K562 (cell line): ENCODE data around the gene MKRN3. TPM values are rescaled to one million over a fixed set of nuclear protein-coding genes. Genes with fewer than 3 reads are reported as not detected.

ENCODE experiments used
- ATAC-seq: fragments of 200-7000 bp; cut with Tn5 transposase; 3 replicates; pipeline ENCODE4 v1.9.1; 2020; ENCODE audit warnings: moderate library complexity
- BruUV-seq: library from RNA; stranded (reverse); fragments of 400-500 nt; replicated peaks from 2 replicates; lab custom pipeline; 2021; lab: Mats Ljungman, UMichigan
- CTCF ChIA-PET: fragments of 300-600 bp; formaldehyde crosslinking; extraction: SDS; loops from one replicate; lab custom pipeline; 2021; ENCODE audit warnings: low intra/inter-chr PET ratio; lab: Yijun Ruan, JAX
- POLR2A ChIA-PET: fragments of 300-600, 350-650 bp; sonication (Branson Sonifier 250); formaldehyde crosslinking; extraction: SDS; loops from one replicate; lab custom pipeline; 2021; ENCODE audit warnings: antibody characterized with exemption, inconsistent platforms; lab: Yijun Ruan, JAX
- DNase-seq, 4 experiments: peaks; one replicate each; pipeline versions ENCODE4 v3.0.0 to v3.0.0-alpha.2; 2011 to 2018; ENCODE audit warnings: low spot score in 3 of 4, mixed read lengths in 3 of 4; ENCODE audit errors: extremely low read depth in 1 of 4
- FAIRE-seq: peaks from 2 replicates; lab custom pipeline; 2011; peaks lifted over from hg19 to GRCh38; lab: Jason Lieb, UNC
- H2AFZ ChIP-seq: 2 replicates; pipeline ENCODE4 v1.6.0; 2011; ENCODE audit warnings: low read depth, low read length, control low read depth, inconsistent platforms
- H3K27ac ChIP-seq: fragments of 200-600 bp; 3 replicates; pipeline ENCODE4 v1.8.0; 2011; ENCODE audit warnings: low read depth, mild to moderate bottlenecking, control low read depth, inconsistent platforms, low read length, moderate library complexity, mixed read lengths; ENCODE audit errors: extremely low read depth
- H3K27me3 ChIP-seq, 2 experiments: fragments of 300-600 bp in 1 of 2; 2 replicates in 1 of 2; 3 replicates in 1 of 2; pipeline versions ENCODE4 v1.6.0 to v1.8.0; 2011; ENCODE audit warnings: inconsistent platforms in 2 of 2, low read length in 2 of 2, mild to moderate bottlenecking in 1 of 2, mixed read lengths in 1 of 2, moderate library complexity in 1 of 2; ENCODE audit not compliant: control insufficient read depth in 2 of 2, insufficient read depth in 2 of 2
- H3K36me3 ChIP-seq: fragments of 300-600 bp; 3 replicates; pipeline ENCODE4 v1.8.0; 2011; ENCODE audit warnings: mild to moderate bottlenecking, low read length, inconsistent platforms; ENCODE audit not compliant: control insufficient read depth, insufficient read depth
- H3K4me1 ChIP-seq, 2 experiments: fragments of 200-600 bp in 1 of 2; replicated peaks in 1 of 2; 2 replicates in 1 of 2; 3 replicates in 1 of 2; pipeline versions ENCODE4 v1.5.1 to v1.8.0; 2011; ENCODE audit warnings: inconsistent platforms in 2 of 2, low read length in 2 of 2, mild to moderate bottlenecking in 1 of 2, mixed read lengths in 1 of 2, moderate library complexity in 1 of 2; ENCODE audit not compliant: control insufficient read depth in 2 of 2, insufficient read depth in 2 of 2
- H3K4me2 ChIP-seq: 2 replicates; pipeline ENCODE4 v1.6.1; 2011; ENCODE audit warnings: low read length, control low read depth, inconsistent platforms, mixed read lengths; ENCODE audit not compliant: insufficient read depth
- H3K4me3 ChIP-seq: fragments of 200-600 bp; sonication (generic), shearing (Covaris generic); 2 replicates; pipeline ENCODE4 v1.5.1; 2016; ENCODE audit warnings: control low read depth, inconsistent platforms
- H3K79me2 ChIP-seq: fragments of 200-600 bp; 3 replicates; pipeline ENCODE4 v1.8.0; 2011; ENCODE audit warnings: low read length, inconsistent platforms; ENCODE audit not compliant: control insufficient read depth, insufficient read depth
- H3K9ac ChIP-seq, 2 experiments: 2 replicates each; pipeline versions ENCODE4 v1.6.0 to v1.6.1; 2011; ENCODE audit warnings: low read depth in 2 of 2, low read length in 2 of 2, control low read depth in 1 of 2, inconsistent platforms in 1 of 2, mild to moderate bottlenecking in 1 of 2, mixed read lengths in 1 of 2; ENCODE audit not compliant: insufficient read depth in 1 of 2
- H3K9me1 ChIP-seq: one replicate; pipeline ENCODE4 v1.6.0; 2011; ENCODE audit warnings: inconsistent platforms, mild to moderate bottlenecking, low read length, moderate library complexity; ENCODE audit not compliant: control insufficient read depth, insufficient read depth
- H3K9me3 ChIP-seq: replicated peaks from 2 replicates; pipeline ENCODE4 v1.5.1; 2011; ENCODE audit warnings: low read depth, low read length, inconsistent platforms; ENCODE audit not compliant: control insufficient read depth, insufficient read depth
- H4K20me1 ChIP-seq: replicated peaks from 2 replicates; pipeline ENCODE4 v1.6.1; 2011; ENCODE audit warnings: low read length, inconsistent platforms, mixed read lengths; ENCODE audit not compliant: control insufficient read depth, insufficient read depth
- DACH1 ChIP-seq: fragments of 450-650 bp; IDR thresholded peaks from 2 replicates; pipeline ENCODE4 v1.6.1; 2018; ENCODE audit not compliant: partially characterized antibody
- FOXM1 ChIP-seq, 2 experiments: fragments of 450-650 bp in 1 of 2; sonication (generic) in 1 of 2; formaldehyde crosslinking in 1 of 2; IDR thresholded peaks; 2 replicates each; pipeline versions ENCODE4 v1.6.1 to v1.9.0; 2017 to 2022; ENCODE audit warnings: low read depth in 2 of 2, mild to moderate bottlenecking in 2 of 2, missing genetic modification reagents in 1 of 2, moderate library complexity in 1 of 2
- HNRNPLL ChIP-seq: fragments of 200-400 bp; formaldehyde crosslinking; IDR thresholded peaks from 2 replicates; pipeline ENCODE4 v1.6.1; 2017; ENCODE audit warnings: low read length, low read depth, mild to moderate bottlenecking; ENCODE audit not compliant: poor library complexity, severe bottlenecking
- IFI16 ChIP-seq: fragments of 250-450 bp; sonication (Bioruptor Pico); IDR thresholded peaks from 2 replicates; pipeline ENCODE4 v2.1.2; 2022; ENCODE audit warnings: mild to moderate bottlenecking, inconsistent platforms
- MAFF ChIP-seq: IDR thresholded peaks from 2 replicates; pipeline ENCODE4 v1.6.1; 2012; ENCODE audit warnings: low read length, improper control_type of control experiment
- NFIC ChIP-seq: fragments of 450-650 bp; IDR thresholded peaks from 2 replicates; pipeline ENCODE4 v1.6.1; 2017; ENCODE audit warnings: mild to moderate bottlenecking, inconsistent platforms
- PCBP2 ChIP-seq: fragments of 200-400 bp; formaldehyde crosslinking; IDR thresholded peaks from 2 replicates; pipeline ENCODE4 v1.6.1; 2018; ENCODE audit warnings: low read length, low read depth, mild to moderate bottlenecking, moderate library complexity; ENCODE audit not compliant: poor library complexity, severe bottlenecking
- PRMT5 ChIP-seq: sonication (generic); formaldehyde crosslinking; IDR thresholded peaks from 2 replicates; pipeline ENCODE4 v1.5.0; 2020; ENCODE audit warnings: missing genetic modification reagents
- RFX1 ChIP-seq: fragments of 450-650 bp; IDR thresholded peaks from 2 replicates; pipeline ENCODE4 v1.6.1; 2016; ENCODE audit warnings: mild to moderate bottlenecking, moderate library complexity
- TRIM24 ChIP-seq, 2 experiments: fragments of 450-650 bp; IDR thresholded peaks; 2 replicates each; pipeline ENCODE4 v1.6.1; 2016
- WGBS: fragments of 100-300 bp; shearing (Covaris generic); methylation state at CpG from one replicate; pipeline ENCODE4 v1.1.6; 2016; ENCODE audit warnings: low coverage, mixed read lengths; ENCODE audit not compliant: insufficient coverage; ENCODE audit errors: missing lambda C conversion rate; 5-methylcytosine and 5-hydroxymethylcytosine counted together
- in situ Hi-C: fragments of 300-500 bp; cut with MboI; formaldehyde crosslinking; loops from 4 replicates; pipeline ENCODE4 v1.15.0; 2018; ENCODE audit warnings: inconsistent platforms, mixed read lengths
- intact Hi-C: fragments of 100-400 bp; cut with micrococcal nuclease; formaldehyde crosslinking; loops from 2 replicates; pipeline ENCODE4 v1.14.2; 2022
- polyA plus RNA-seq, 8 experiments: library from polyadenylated mRNA; depleted of rRNA in 4 of 8; stranded (reverse) in 5 of 8; unstranded in 3 of 8; fragments of >200 nt; fragmentation: Nextera tagmentation in 2 of 8; fragmentation: Illumina TruSeq in 1 of 8; extraction: Ambion mirVana in 2 of 8; extraction: Trizol in 1 of 8; gene quantifications; 2 replicates each; pipeline versions ENCODE4 v1.2.1 to v1.2.3, GENCODE V29; 2011 to 2014; ENCODE audit warnings: inconsistent platforms in 1 of 8, missing spikeins in 1 of 8
- total RNA-seq, 7 experiments: library from RNA; depleted of rRNA in 6 of 7; stranded (reverse); fragments of >200 nt in 6 of 7; fragmentation: Illumina TruSeq in 2 of 7; extraction: Trizol in 2 of 7; gene quantifications; 2 replicates each; pipeline versions ENCODE4 v1.2.1 to v1.2.3, GENCODE V29; 2011 to 2021; ENCODE audit warnings: low replicate concordance in 1 of 7
- TF ChIP-seq, protein P1 (sequence below): fragments of 250-450 bp; sonication (Bioruptor Pico); IDR thresholded peaks from 2 replicates; pipeline ENCODE4 v1.5.0; 2021; ENCODE audit warnings: mild to moderate bottlenecking, borderline replicate concordance
- TF ChIP-seq, protein P2 (sequence below): fragments of 250-450 bp; sonication (Bioruptor Pico); IDR thresholded peaks from 2 replicates; pipeline ENCODE4 v1.4.0; 2020; ENCODE audit warnings: mild to moderate bottlenecking
- TF ChIP-seq, protein P3 (sequence below): fragments of 200-800 bp; sonication (Bioruptor generic); IDR thresholded peaks from 2 replicates; pipeline ENCODE4 v1.6.1; 2016; ENCODE audit warnings: missing genetic modification characterization, missing compliant biosample characterization

MKRN3 gene
- total and polyA plus RNA-seq, 9 of the 15 experiments (the other 6 are each of a cell fraction or from before 2014, with no cell fraction given), result 6.5 to 33.4 (median 25.1) TPM

DNA sequence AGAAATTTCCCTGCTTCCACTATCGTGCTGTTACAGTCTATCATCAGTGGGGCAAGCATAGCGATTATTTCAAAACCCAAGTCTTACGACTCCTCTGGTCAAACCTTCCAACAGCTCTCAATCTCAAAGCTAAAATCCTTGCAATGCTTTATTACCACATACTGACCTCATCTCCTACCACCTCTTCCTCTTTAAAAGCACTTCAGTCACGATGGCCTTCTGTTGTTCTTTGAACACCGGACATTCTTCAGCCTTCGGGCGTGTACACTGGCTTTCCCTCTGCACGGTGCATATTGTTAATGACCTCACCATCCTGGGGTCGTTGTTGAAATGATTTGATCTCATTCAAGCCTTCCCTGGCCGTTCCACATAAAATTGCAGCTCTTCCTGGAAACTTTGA is 51.1 kb downstream of the MKRN3 start:
- no peak overlapping the region for H2AFZ ChIP-seq
- ATAC-seq (no peak), DNase-seq (no peak), FAIRE-seq (no peak)
- H3K36me3 ChIP-seq, result no peaks in the 10 kb centered on the region
- H4K20me1 ChIP-seq, result no peaks in the 10 kb centered on the region
- no peak overlapping the region for H3K4me3 ChIP-seq
- ChIA-PET POLR2A (no interaction called here), CTCF (no interaction called here)
- in situ Hi-C loops, result no loop called here
- WGBS, result 2% methylated on average over 10 of the region's 10 CpGs
- no peak overlapping the region for H3K27ac ChIP-seq
- no peak overlapping the region for H3K9ac ChIP-seq
- H3K4me2 ChIP-seq, result no peak overlapping the region
- H3K9me3 ChIP-seq, result no peaks in the 10 kb centered on the region
- no peaks in the 10 kb centered on the region for H3K9me1 ChIP-seq
- H3K27me3 ChIP-seq, result no peaks in the 10 kb centered on the region; a peak in 1 of 5 replicates
- no TSS peak for BruUV-seq
- H3K4me1 ChIP-seq, result no peaks in the 10 kb centered on the region; a peak in 1 of 5 replicates
- H3K79me2 ChIP-seq, result no peaks in the 10 kb centered on the region
- intact Hi-C loops, result no loop called here
- TF ChIP-seq, protein P1, sequence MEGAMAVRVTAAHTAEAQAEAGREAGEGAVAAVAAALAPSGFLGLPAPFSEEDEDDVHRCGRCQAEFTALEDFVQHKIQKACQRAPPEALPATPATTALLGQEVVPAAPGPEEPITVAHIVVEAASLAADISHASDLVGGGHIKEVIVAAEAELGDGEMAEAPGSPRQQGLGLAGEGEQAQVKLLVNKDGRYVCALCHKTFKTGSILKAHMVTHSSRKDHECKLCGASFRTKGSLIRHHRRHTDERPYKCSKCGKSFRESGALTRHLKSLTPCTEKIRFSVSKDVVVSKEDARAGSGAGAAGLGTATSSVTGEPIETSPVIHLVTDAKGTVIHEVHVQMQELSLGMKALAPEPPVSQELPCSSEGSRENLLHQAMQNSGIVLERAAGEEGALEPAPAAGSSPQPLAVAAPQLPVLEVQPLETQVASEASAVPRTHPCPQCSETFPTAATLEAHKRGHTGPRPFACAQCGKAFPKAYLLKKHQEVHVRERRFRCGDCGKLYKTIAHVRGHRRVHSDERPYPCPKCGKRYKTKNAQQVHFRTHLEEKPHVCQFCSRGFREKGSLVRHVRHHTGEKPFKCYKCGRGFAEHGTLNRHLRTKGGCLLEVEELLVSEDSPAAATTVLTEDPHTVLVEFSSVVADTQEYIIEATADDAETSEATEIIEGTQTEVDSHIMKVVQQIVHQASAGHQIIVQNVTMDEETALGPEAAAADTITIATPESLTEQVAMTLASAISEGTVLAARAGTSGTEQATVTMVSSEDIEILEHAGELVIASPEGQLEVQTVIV (CRISPR knock-in tag), result no peak
- TF ChIP-seq, protein P2, sequence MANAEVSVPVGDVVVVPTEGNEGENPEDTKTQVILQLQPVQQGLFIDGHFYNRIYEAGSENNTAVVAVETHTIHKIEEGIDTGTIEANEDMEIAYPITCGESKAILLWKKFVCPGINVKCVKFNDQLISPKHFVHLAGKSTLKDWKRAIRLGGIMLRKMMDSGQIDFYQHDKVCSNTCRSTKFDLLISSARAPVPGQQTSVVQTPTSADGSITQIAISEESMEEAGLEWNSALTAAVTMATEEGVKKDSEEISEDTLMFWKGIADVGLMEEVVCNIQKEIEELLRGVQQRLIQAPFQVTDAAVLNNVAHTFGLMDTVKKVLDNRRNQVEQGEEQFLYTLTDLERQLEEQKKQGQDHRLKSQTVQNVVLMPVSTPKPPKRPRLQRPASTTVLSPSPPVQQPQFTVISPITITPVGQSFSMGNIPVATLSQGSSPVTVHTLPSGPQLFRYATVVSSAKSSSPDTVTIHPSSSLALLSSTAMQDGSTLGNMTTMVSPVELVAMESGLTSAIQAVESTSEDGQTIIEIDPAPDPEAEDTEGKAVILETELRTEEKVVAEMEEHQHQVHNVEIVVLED (CRISPR knock-in tag), result no peak
- TF ChIP-seq PRMT5 (CRISPR knock-in tag) (no peak), TRIM24 (IDR thresholded peaks at IDR 0.05) (no peak), MAFF (no peak), HNRNPLL (no peak), RFX1 (no peak), NFIC (no peak), DACH1 (no peak), FOXM1 (IDR thresholded peaks at IDR 0.05; ENCODE audit: low read depth) (no peak), FOXM1 (CRISPR knock-in tag; IDR thresholded peaks at IDR 0.05; ENCODE audit: low read depth) (no peak), PCBP2 (no peak), IFI16 (CRISPR knock-in tag) (no peak)
- TF ChIP-seq, protein P3, sequence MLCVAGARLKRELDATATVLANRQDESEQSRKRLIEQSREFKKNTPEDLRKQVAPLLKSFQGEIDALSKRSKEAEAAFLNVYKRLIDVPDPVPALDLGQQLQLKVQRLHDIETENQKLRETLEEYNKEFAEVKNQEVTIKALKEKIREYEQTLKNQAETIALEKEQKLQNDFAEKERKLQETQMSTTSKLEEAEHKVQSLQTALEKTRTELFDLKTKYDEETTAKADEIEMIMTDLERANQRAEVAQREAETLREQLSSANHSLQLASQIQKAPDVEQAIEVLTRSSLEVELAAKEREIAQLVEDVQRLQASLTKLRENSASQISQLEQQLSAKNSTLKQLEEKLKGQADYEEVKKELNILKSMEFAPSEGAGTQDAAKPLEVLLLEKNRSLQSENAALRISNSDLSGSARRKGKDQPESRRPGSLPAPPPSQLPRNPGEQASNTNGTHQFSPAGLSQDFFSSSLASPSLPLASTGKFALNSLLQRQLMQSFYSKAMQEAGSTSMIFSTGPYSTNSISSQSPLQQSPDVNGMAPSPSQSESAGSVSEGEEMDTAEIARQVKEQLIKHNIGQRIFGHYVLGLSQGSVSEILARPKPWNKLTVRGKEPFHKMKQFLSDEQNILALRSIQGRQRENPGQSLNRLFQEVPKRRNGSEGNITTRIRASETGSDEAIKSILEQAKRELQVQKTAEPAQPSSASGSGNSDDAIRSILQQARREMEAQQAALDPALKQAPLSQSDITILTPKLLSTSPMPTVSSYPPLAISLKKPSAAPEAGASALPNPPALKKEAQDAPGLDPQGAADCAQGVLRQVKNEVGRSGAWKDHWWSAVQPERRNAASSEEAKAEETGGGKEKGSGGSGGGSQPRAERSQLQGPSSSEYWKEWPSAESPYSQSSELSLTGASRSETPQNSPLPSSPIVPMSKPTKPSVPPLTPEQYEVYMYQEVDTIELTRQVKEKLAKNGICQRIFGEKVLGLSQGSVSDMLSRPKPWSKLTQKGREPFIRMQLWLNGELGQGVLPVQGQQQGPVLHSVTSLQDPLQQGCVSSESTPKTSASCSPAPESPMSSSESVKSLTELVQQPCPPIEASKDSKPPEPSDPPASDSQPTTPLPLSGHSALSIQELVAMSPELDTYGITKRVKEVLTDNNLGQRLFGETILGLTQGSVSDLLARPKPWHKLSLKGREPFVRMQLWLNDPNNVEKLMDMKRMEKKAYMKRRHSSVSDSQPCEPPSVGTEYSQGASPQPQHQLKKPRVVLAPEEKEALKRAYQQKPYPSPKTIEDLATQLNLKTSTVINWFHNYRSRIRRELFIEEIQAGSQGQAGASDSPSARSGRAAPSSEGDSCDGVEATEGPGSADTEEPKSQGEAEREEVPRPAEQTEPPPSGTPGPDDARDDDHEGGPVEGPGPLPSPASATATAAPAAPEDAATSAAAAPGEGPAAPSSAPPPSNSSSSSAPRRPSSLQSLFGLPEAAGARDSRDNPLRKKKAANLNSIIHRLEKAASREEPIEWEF (CRISPR knock-in tag), result no peak
